Measurements from ENCODE around the gene EEA1. TPM values are rescaled to one million over a fixed set of nuclear protein-coding genes. Genes with fewer than 3 reads are reported as not detected.

Gene EEA1
- total RNA-seq, 1 experiment from 2014 or later: 14.9 TPM

DNA sequence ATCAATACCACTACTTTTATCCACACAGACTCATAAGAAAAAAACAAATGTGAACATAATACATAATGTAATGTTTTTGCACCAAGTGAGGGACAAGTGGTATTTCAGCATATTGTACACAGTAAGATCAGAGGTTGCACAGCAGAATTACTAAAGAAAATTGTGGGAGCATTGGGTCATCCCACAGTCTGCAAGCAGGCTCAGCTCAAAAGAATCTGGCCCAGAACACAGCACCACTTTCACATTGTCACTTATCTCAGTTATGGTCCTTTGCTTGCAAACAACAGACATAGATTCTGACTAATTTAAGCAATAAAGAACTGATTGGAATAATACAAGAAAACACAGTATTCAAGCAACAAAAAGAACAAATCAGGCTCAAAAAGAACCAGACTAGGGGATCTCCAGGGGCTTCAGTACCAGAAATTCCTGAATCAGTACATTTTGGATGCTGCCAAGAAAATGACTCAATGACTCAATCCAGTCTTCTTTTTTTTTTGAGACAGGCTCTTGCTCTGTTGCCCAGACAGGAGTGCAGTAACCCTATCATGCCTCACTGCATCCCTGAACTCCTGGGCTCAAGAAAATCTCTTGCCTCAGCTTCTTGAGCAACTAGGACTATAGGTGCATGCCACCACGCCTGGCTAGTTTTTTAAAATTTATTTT lies 42.9 kb upstream of the EEA1 start:
- H3K4me1 Mint-ChIP-seq: no peaks in the 10 kb centered on the region
- Histone ChIP-seq H3K79me2 (ENCODE audit: insufficient read depth, low read length) (no peaks in the 10 kb centered on the region), H4K5ac (ENCODE audit: insufficient read length, low read depth, low read length) (no peak overlapping the region), H3K18ac (ENCODE audit: insufficient read length, low read depth, low read length) (no peak overlapping the region), H3K23ac (ENCODE audit: insufficient read length, low read depth, low read length) (no peak overlapping the region), H3K4ac (ENCODE audit: low read depth, low read length) (no peak overlapping the region), H2BK120ac (ENCODE audit: low read depth, low read length, poor library complexity, severe bottlenecking) (no peak overlapping the region), H3K56ac (ENCODE audit: insufficient read length, low read depth, low read length) (no peak overlapping the region), H2AFZ (ENCODE audit: low read length) (no peak overlapping the region), H3K4me2 (ENCODE audit: insufficient read depth, insufficient read length, low read length) (no peak overlapping the region), H3K27ac (ENCODE audit: insufficient read length, low read depth, low read length) (no peak overlapping the region), H3K79me1 (ENCODE audit: insufficient read depth, low read depth, low read length, poor library complexity, severe bottlenecking) (no peaks in the 10 kb centered on the region), H2AK5ac (ENCODE audit: insufficient read length, low read length) (no peak overlapping the region), H2BK12ac (ENCODE audit: insufficient read length, low read depth, low read length) (no peak overlapping the region), H4K20me1 (ENCODE audit: control insufficient read depth, insufficient read depth, insufficient read length) (no peaks in the 10 kb centered on the region), H3T11ph (ENCODE audit: low read length) (no peak overlapping the region), H3K14ac (ENCODE audit: insufficient read depth, low read length) (no peak overlapping the region), H2BK20ac (ENCODE audit: low read depth, low read length, poor library complexity, severe bottlenecking) (no peak overlapping the region), H3K4me1 (ENCODE audit: insufficient read depth, low read length) (no peaks in the 10 kb centered on the region), H3K27me3 (ENCODE audit: insufficient read depth, low read length) (no peaks in the 10 kb centered on the region), H4K8ac (replicated peaks; ENCODE audit: insufficient read length, low read depth, low read length) (no peak overlapping the region), H3K9ac (ENCODE audit: extremely low read depth, insufficient read length, low read length) (no peak overlapping the region), H2BK5ac (ENCODE audit: insufficient read length, low read length) (no peak overlapping the region), H3K9me3 (ENCODE audit: control insufficient read depth, low read depth, low read length) (peaks cover 6% of the 10 kb centered on the region), H3K23me2 (ENCODE audit: insufficient read length, low read depth, low read length, poor library complexity, severe bottlenecking) (no peaks in the 10 kb centered on the region), H4K91ac (ENCODE audit: insufficient read length, low read depth, low read length) (no peak overlapping the region), H2BK15ac (ENCODE audit: low read depth, low read length) (no peak overlapping the region)
- DNase-seq: no peak
- WGBS (ENCODE audit: extremely low coverage, insufficient read length, low lambda C conversion rate): no CpG with 5 or more reads among the region's 1 CpG
- H3K27me3 Mint-ChIP-seq (ENCODE audit: low read depth): no peaks in the 10 kb centered on the region; the same call in 1 of the 2 replicates
- H3K9me3 Mint-ChIP-seq: peaks cover 10 to 12% of the 10 kb centered on the region in 2 experiments
- H3K27ac Mint-ChIP-seq: no peak overlapping the region
- no peak overlapping the region for H3K4me3 Mint-ChIP-seq
- TF ChIP-seq, protein P1, sequence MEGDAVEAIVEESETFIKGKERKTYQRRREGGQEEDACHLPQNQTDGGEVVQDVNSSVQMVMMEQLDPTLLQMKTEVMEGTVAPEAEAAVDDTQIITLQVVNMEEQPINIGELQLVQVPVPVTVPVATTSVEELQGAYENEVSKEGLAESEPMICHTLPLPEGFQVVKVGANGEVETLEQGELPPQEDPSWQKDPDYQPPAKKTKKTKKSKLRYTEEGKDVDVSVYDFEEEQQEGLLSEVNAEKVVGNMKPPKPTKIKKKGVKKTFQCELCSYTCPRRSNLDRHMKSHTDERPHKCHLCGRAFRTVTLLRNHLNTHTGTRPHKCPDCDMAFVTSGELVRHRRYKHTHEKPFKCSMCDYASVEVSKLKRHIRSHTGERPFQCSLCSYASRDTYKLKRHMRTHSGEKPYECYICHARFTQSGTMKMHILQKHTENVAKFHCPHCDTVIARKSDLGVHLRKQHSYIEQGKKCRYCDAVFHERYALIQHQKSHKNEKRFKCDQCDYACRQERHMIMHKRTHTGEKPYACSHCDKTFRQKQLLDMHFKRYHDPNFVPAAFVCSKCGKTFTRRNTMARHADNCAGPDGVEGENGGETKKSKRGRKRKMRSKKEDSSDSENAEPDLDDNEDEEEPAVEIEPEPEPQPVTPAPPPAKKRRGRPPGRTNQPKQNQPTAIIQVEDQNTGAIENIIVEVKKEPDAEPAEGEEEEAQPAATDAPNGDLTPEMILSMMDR (conservative IDR thresholded peaks at IDR 0.05): no peak
- H3K36me3 Mint-ChIP-seq (ENCODE audit: insufficient read depth in 1 of 3, low read depth in 3 of 3): peaks cover 0 to 11% (median 5%) of the 10 kb centered on the region in 3 experiments; a peak in 5 of 7 replicates

All from H9 (cell line).